Astrocyte of the spinal cord (primary cell): Measurements from ENCODE around the gene PRKCD.

ENCODE experiments used
- DNase-seq: peaks from one replicate; pipeline ENCODE4 v3.0.0; 2011; ENCODE audit warnings: low read depth, low spot score
- H3K4me3 ChIP-seq: 2 replicates; pipeline ENCODE4 v1.5.1; 2011; ENCODE audit warnings: low read depth, mild to moderate bottlenecking, low read length, moderate library complexity
- CTCF ChIP-seq: IDR thresholded peaks from 2 replicates; pipeline ENCODE4 v1.5.1; 2012; ENCODE audit warnings: low read depth, mild to moderate bottlenecking, low read length, inconsistent platforms
- in situ Hi-C: cut with HindIII; loops from 2 replicates; pipeline ENCODE4 v1.10.0; 2017; ENCODE audit warnings: low sequenced_read_pairs

Gene PRKCD

GRCh38 chr3:53170325-53171063 is 9.5 kb downstream of the PRKCD start:
- H3K4me3 ChIP-seq = no peak overlapping the region
- DNase-seq = no peak
- no peak for TF ChIP-seq CTCF
- in situ Hi-C loops = no loop called here

- no peak for DNase-seq
- in situ Hi-C loops = no loop called here
- no peak for TF ChIP-seq CTCF
- no peak overlapping the region for H3K4me3 ChIP-seq
Observed at GRCh38 chr3:53171064-53171418, 10.0 kb downstream of the PRKCD start.

GRCh38 chr3:53171827-53172505 is 11.0 kb downstream of the PRKCD start:
- no peak for TF ChIP-seq CTCF
- no peak overlapping the region for H3K4me3 ChIP-seq
- in situ Hi-C loops = no loop called here
- DNase-seq = no peak

- no peak overlapping the region for H3K4me3 ChIP-seq
- in situ Hi-C loops = no loop called here
- no peak for DNase-seq
- no peak for TF ChIP-seq CTCF
Observed at GRCh38 chr3:53173107-53173506, 12.1 kb downstream of the PRKCD start.

GRCh38 chr3:53174346-53175250 is 13.6 kb downstream of the PRKCD start:
- TF ChIP-seq CTCF = no peak
- in situ Hi-C loops = no loop called here
- no peak overlapping the region for H3K4me3 ChIP-seq
- no peak for DNase-seq
